GM19468 (cell line): ENCODE data around the gene KIAA0040.

Experiments used
- ATAC-seq: cut with Tn5 transposase; IDR thresholded peaks from one replicate; pipeline ENCODE4 v1.9.1; 2021; ENCODE audit warnings: mild to moderate bottlenecking, moderate library complexity, moderate number of reproducible peaks; ENCODE audit not compliant: unreplicated experiment; ENCODE audit errors: extremely low read depth

The KIAA0040 gene

DNA sequence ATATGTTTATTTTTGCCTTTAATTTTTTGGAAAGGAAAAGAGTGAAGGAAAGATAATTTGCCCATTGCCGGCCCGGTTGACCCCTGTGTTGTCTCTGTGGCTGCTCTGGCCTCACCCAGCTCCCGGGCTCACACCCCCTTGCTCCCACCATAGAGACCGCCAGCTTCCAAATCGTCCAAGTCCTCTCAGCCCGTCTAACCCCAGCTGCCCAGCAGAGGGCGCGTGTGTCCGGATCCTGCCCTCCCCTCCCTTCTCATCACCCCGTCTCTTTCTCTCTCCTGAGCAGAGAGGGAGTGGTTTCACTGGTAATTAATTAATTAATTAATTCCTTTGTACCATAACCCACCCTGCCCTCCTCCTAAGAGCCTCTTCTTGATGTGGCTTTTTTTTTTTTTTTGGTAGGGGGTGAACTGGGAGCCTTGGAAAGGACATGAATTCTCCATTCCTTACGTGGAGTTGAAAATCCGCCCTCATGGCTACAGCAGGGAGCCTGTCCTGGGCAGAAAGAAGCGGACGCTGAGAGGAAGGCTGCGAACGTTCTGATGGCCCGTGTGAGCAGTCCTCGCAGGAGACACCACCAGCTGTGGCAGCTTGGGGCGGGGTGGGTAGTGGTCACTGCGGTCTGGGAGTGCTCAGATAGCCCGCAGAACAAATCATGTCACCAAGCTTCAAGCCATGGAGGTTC, 45.9 kb downstream of the KIAA0040 start:
- ATAC-seq = no peak

DNA sequence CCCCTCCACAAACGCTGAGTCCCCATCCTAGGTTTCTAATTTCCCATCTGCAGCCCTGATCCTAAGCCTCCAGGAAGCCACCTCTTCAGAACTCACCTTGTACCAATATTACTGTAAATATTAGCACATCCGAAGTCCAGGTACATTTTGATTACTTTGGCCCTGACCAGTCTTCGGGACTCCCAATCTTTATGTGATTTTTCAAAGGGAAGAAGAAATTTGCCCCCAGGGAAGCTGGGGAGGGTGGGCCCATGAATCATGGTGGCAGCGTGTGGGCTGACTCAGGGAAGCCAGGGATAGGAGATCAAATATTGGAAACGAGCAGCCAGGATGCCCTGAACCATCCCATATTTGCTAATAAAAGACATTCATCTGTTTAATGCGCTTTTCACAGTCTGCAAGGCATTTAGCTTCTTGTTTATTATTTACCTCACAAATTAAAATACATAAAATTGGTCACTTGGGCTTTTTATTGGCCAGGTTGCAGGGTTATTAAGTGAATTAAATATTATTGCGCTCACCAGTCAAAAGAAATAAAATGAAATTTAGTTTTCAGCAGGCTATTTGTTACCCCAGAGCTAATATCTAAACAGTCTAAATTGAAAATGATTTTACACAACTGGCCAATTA, 46.6 kb downstream of the KIAA0040 start:
- ATAC-seq = no peak

DNA sequence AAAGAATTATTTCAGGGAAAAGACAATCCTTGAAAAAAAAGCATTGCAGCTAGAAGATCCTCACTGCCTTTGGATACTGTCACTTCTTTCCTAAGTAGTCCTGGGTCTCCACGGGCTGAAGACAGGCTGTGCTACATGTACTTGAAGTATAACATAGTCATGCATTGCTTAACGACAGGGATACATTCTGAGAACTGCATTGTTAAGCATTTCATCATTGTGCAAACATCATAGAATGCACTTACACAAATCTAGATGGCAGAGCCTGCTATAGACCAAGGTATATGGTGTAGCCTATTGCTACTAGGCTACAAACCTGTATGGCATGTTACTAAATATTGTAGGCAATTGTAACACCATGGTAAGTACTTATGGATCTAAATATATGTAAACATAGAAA, 54.0 kb downstream of the KIAA0040 start:
- ATAC-seq = no peak

DNA sequence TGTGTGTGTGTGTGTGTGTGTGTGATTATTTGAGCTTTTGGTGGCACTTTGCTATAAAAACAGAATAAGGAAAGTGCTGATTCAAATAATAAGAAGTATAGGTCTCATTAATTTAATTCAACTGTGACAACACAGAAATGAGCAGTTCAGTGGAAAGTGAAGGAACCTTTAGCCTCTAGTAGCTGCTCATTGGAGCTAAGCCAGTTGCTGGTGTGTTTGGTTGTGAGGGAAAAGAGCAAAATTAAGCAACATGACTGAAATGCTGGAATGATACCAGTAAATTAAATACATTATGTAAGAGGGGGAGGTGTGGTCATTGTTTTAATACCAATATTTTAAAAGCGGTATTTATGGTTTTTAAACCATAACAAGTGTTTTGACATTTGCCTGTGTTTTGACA, 55.2 kb downstream of the KIAA0040 start:
- ATAC-seq = no peak

GRCh38 chr1:175136246-175136645, 56.3 kb downstream of the KIAA0040 start:
- ATAC-seq = no peak

- no peak for ATAC-seq
Measured at GRCh38 chr1:175134500-175134899, 58.1 kb downstream of the KIAA0040 start.

DNA sequence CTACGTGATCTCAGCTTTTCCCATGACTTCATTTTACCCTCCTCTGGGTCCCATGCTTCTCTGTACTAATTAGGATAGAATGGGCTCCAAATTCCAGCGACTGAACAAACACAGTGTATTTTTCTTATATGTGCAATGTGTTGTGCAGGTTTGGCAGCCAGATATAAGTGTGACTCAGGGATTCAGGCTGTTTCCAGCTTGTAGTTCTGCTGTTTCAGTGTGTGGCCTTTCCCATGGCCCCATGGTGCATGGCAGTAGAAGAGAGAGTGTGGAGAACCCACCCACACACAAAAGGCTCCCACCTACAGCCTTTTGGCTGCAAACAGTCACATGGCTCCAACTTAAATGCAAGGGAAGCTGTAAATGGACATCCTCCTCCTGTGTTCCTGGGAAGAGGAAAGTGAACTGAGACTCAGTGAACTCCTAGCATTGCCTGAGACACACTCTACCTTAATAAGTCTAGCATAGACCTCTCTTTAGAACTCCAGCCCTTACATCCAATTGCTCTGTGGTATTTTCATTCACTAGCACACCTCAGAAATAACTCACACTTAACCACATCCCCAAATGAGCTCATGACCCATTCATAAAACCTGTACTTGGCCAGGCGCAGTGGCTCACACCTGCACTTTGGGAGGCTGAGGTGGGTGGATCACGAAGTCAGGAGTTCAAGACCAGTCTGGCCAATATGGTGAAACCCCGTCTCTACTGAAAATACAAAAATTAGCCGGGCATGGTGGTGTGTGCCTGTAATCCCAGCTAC, 58.7 kb downstream of the KIAA0040 start:
- no peak for ATAC-seq

DNA sequence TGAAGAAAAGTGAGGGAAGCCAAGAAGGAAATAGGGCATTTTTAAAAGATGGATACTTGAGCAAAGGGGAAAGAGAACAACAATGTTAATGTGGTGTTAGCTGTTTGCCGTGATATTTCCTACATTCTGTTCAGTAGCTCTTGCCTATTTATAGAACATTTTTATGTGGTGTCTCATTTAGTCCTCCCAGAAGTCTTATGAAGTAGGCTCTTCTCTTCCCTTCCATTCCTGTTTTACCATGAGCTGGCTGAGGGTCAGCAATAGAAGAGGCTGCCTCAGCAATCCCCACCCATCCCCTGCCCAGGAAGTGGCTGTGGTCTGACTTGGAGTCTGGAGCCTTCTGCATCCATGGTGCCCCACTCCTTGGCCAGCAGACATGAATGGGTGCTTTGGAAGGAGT, 60.1 kb downstream of the KIAA0040 start:
- no peak for ATAC-seq

GRCh38 chr1:175131095-175131494, 61.5 kb downstream of the KIAA0040 start:
- no peak for ATAC-seq

- ATAC-seq = no peak
Measured at GRCh38 chr1:175130649-175131045, 61.9 kb downstream of the KIAA0040 start.

GRCh38 chr1:175129997-175130648, 62.5 kb downstream of the KIAA0040 start:
- ATAC-seq = no peak

DNA sequence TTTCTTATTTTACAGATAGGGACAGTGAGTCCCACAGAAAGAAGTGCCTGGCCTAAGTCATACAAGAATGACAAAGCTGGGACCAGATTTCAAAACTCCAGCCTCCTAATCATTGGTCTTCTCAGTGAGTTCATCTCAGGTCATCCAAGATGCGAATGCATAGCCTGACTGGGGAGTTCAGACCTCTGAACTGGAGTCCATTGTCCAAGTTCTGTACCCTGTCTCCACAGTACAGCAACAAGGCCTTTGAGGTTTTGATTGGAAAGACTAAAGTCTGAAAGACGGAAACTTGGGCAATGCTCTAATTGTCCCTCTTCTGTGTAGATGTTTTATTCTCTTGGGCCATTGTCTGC, 63.0 kb downstream of the KIAA0040 start:
- no peak for ATAC-seq

GRCh38 chr1:175129182-175129581, 63.4 kb downstream of the KIAA0040 start:
- no peak for ATAC-seq

GRCh38 chr1:175128523-175128922, 64.1 kb downstream of the KIAA0040 start:
- ATAC-seq = no peak

- ATAC-seq = no peak
Measured at GRCh38 chr1:175127565-175127964, 65.0 kb downstream of the KIAA0040 start.

- no peak for ATAC-seq
Measured at GRCh38 chr1:175126347-175126746, 66.2 kb downstream of the KIAA0040 start.

DNA sequence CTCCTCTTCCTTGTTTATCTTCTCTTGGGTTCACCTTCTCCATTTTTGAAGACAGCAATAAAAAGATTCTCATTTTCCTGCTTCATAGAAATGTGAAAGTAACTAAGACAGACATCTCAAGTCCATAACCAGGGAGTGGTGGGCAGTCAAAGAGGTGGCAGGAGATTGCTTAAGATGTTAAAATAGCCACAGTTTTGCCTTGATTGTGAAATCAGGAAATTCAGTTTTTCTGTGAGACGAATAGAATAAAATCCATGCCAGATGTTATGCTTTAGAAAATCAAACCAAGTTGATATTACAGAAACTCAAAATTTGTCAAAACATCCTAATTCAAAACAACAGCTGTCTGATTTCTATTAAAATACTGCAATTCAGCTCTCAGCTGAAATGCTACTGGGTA, 67.7 kb downstream of the KIAA0040 start:
- no peak for ATAC-seq

GRCh38 chr1:175120511-175120910, 72.1 kb downstream of the KIAA0040 start:
- no peak for ATAC-seq

DNA sequence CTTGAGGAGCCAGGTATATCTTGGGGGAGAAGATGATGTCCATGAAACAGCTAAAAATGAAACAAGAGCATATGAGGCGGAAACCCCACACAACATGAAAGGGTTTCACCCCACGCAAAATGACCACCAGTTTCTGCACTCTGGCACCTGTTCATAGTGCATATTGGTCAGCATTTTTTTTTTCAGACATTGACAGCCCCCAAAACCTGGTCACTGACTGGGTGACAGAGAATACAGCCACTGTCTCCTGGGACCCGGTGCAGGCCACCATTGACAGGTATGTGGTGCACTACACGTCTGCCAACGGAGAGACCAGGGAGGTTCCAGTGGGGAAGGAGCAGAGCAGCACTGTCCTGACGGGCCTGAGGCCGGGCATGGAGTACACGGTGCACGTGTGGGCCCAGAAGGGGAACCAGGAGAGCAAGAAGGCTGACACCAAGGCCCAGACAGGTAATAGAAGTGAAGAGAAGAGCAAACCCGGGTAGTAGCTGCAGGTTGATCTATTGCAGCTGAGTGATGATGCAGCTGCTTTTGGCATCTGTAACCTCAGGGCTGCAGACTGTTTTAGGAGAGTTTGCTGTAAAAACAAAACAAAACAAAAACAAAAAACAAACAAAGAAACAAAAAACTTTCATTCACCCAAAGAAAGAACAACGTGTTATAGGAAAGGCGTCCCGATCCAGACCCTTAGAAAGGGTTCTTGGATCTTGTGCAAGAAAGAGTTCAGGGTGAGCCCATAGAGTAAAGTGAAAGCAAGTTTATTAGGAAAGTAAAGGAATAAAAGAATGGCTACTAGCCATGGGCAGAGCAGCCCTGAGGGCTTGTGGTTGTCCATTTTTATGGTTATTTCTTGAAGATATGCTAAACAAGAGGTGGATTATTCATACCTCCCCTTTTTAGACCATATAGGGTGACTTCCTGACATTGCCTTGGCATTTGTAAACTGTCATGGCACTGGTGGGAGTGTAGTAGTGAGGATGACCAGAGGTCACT, 73.9 kb downstream of the KIAA0040 start:
- no peak for ATAC-seq

DNA sequence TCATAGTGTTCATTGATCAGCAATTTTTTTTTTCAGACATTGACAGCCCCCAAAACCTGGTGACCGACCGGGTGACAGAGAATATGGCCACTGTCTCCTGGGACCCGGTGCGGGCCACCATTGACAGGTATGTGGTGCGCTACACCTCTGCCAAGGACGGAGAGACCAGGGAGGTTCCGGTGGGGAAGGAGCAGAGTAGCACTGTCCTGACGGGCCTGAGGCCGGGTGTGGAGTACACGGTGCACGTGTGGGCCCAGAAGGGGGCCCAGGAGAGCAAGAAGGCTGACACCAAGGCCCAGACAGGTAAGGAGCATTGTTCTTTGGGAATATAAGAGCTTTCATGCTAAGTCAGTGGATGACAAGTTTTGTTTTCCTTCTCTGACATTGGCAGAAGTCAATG, 75.7 kb downstream of the KIAA0040 start:
- ATAC-seq = no peak
